K562 (cell line): ENCODE data around the gene CLEC6A. TPM values are rescaled to one million over a fixed set of nuclear protein-coding genes. Genes with fewer than 3 reads are reported as not detected.

Source experiments
- ATAC-seq: fragments of 200-7000 bp; cut with Tn5 transposase; 3 replicates; pipeline ENCODE4 v1.9.1; 2020; ENCODE audit warnings: moderate library complexity
- BruUV-seq: library from RNA; stranded (reverse); fragments of 400-500 nt; replicated peaks from 2 replicates; lab custom pipeline; 2021; lab: Mats Ljungman, UMichigan
- CTCF ChIA-PET: fragments of 300-600 bp; formaldehyde crosslinking; extraction: SDS; loops from one replicate; lab custom pipeline; 2021; ENCODE audit warnings: low intra/inter-chr PET ratio; lab: Yijun Ruan, JAX
- POLR2A ChIA-PET: fragments of 300-600, 350-650 bp; sonication (Branson Sonifier 250); formaldehyde crosslinking; extraction: SDS; loops from one replicate; lab custom pipeline; 2021; ENCODE audit warnings: antibody characterized with exemption, inconsistent platforms; lab: Yijun Ruan, JAX
- DNase-seq, 4 experiments: peaks; one replicate each; pipeline versions ENCODE4 v3.0.0 to v3.0.0-alpha.2; 2011 to 2018; ENCODE audit warnings: low spot score in 3 of 4, mixed read lengths in 3 of 4; ENCODE audit errors: extremely low read depth in 1 of 4
- FAIRE-seq: peaks from 2 replicates; lab custom pipeline; 2011; peaks lifted over from hg19 to GRCh38; lab: Jason Lieb, UNC
- H2AFZ ChIP-seq: 2 replicates; pipeline ENCODE4 v1.6.0; 2011; ENCODE audit warnings: low read depth, low read length, control low read depth, inconsistent platforms
- H3K27ac ChIP-seq: fragments of 200-600 bp; 3 replicates; pipeline ENCODE4 v1.8.0; 2011; ENCODE audit warnings: low read depth, mild to moderate bottlenecking, control low read depth, inconsistent platforms, low read length, moderate library complexity, mixed read lengths; ENCODE audit errors: extremely low read depth
- H3K27me3 ChIP-seq, 2 experiments: fragments of 300-600 bp in 1 of 2; 2 replicates in 1 of 2; 3 replicates in 1 of 2; pipeline versions ENCODE4 v1.6.0 to v1.8.0; 2011; ENCODE audit warnings: inconsistent platforms in 2 of 2, low read length in 2 of 2, mild to moderate bottlenecking in 1 of 2, mixed read lengths in 1 of 2, moderate library complexity in 1 of 2; ENCODE audit not compliant: control insufficient read depth in 2 of 2, insufficient read depth in 2 of 2
- H3K36me3 ChIP-seq: fragments of 300-600 bp; 3 replicates; pipeline ENCODE4 v1.8.0; 2011; ENCODE audit warnings: mild to moderate bottlenecking, low read length, inconsistent platforms; ENCODE audit not compliant: control insufficient read depth, insufficient read depth
- H3K4me1 ChIP-seq, 2 experiments: fragments of 200-600 bp in 1 of 2; replicated peaks in 1 of 2; 2 replicates in 1 of 2; 3 replicates in 1 of 2; pipeline versions ENCODE4 v1.5.1 to v1.8.0; 2011; ENCODE audit warnings: inconsistent platforms in 2 of 2, low read length in 2 of 2, mild to moderate bottlenecking in 1 of 2, mixed read lengths in 1 of 2, moderate library complexity in 1 of 2; ENCODE audit not compliant: control insufficient read depth in 2 of 2, insufficient read depth in 2 of 2
- H3K4me2 ChIP-seq: 2 replicates; pipeline ENCODE4 v1.6.1; 2011; ENCODE audit warnings: low read length, control low read depth, inconsistent platforms, mixed read lengths; ENCODE audit not compliant: insufficient read depth
- H3K4me3 ChIP-seq: fragments of 200-600 bp; sonication (generic), shearing (Covaris generic); 2 replicates; pipeline ENCODE4 v1.5.1; 2016; ENCODE audit warnings: control low read depth, inconsistent platforms
- H3K79me2 ChIP-seq: fragments of 200-600 bp; 3 replicates; pipeline ENCODE4 v1.8.0; 2011; ENCODE audit warnings: low read length, inconsistent platforms; ENCODE audit not compliant: control insufficient read depth, insufficient read depth
- H3K9ac ChIP-seq, 2 experiments: 2 replicates each; pipeline versions ENCODE4 v1.6.0 to v1.6.1; 2011; ENCODE audit warnings: low read depth in 2 of 2, low read length in 2 of 2, control low read depth in 1 of 2, inconsistent platforms in 1 of 2, mild to moderate bottlenecking in 1 of 2, mixed read lengths in 1 of 2; ENCODE audit not compliant: insufficient read depth in 1 of 2
- H3K9me1 ChIP-seq: one replicate; pipeline ENCODE4 v1.6.0; 2011; ENCODE audit warnings: inconsistent platforms, mild to moderate bottlenecking, low read length, moderate library complexity; ENCODE audit not compliant: control insufficient read depth, insufficient read depth
- H3K9me3 ChIP-seq: replicated peaks from 2 replicates; pipeline ENCODE4 v1.5.1; 2011; ENCODE audit warnings: low read depth, low read length, inconsistent platforms; ENCODE audit not compliant: control insufficient read depth, insufficient read depth
- H4K20me1 ChIP-seq: replicated peaks from 2 replicates; pipeline ENCODE4 v1.6.1; 2011; ENCODE audit warnings: low read length, inconsistent platforms, mixed read lengths; ENCODE audit not compliant: control insufficient read depth, insufficient read depth
- EGR1 ChIP-seq: fragments of 450-650 bp; conservative IDR thresholded peaks from 2 replicates; pipeline ENCODE4 v1.6.1; 2017; ENCODE audit warnings: mild to moderate bottlenecking
- HCFC1 ChIP-seq: IDR thresholded peaks from 2 replicates; pipeline ENCODE4 v1.6.1; 2012; ENCODE audit warnings: low read depth, low read length, improper control_type of control experiment
- KHSRP ChIP-seq: fragments of 450-650 bp; IDR thresholded peaks from 2 replicates; pipeline ENCODE4 v1.6.1; 2017
- NCOA1 ChIP-seq: fragments of 450-650 bp; IDR thresholded peaks from 2 replicates; pipeline ENCODE4 v1.6.1; 2016; ENCODE audit warnings: low read depth
- PHB2 ChIP-seq: fragments of 450-650 bp; IDR thresholded peaks from 2 replicates; pipeline ENCODE4 v1.6.1; 2017; ENCODE audit warnings: low read depth
- SMARCE1 ChIP-seq: fragments of 450-650 bp; IDR thresholded peaks from 2 replicates; pipeline ENCODE4 v1.7.1; 2016; ENCODE audit warnings: mild to moderate bottlenecking
- SOX6 ChIP-seq: fragments of 450-650 bp; IDR thresholded peaks from 2 replicates; pipeline ENCODE4 v1.6.1; 2014; ENCODE audit warnings: mild to moderate bottlenecking
- TAL1 ChIP-seq: fragments of 450-650 bp; IDR thresholded peaks from 2 replicates; pipeline ENCODE4 v1.6.1; 2016; ENCODE audit warnings: mild to moderate bottlenecking
- ZNF175 ChIP-seq: fragments of 200-800 bp; sonication (Bioruptor generic); IDR thresholded peaks from 2 replicates; pipeline ENCODE4 v1.6.1; 2016; ENCODE audit warnings: low read depth, mild to moderate bottlenecking, missing genetic modification characterization, missing compliant biosample characterization
- ZNF444 ChIP-seq: fragments of 250-450 bp; sonication (Bioruptor Pico); IDR thresholded peaks from 2 replicates; pipeline ENCODE4 v1.4.0; 2020; ENCODE audit warnings: mild to moderate bottlenecking, moderate library complexity
- ZNF507 ChIP-seq: conservative IDR thresholded peaks from 2 replicates; pipeline ENCODE4 v1.6.1; 2017; ENCODE audit warnings: missing genetic modification characterization, missing compliant biosample characterization
- ZNF584 ChIP-seq: fragments of 200-800 bp; sonication (Bioruptor generic); IDR thresholded peaks from 2 replicates; pipeline ENCODE4 v1.6.1; 2016; ENCODE audit warnings: low read depth, mild to moderate bottlenecking, missing genetic modification characterization, missing compliant biosample characterization
- WGBS: fragments of 100-300 bp; shearing (Covaris generic); methylation state at CpG from one replicate; pipeline ENCODE4 v1.1.6; 2016; ENCODE audit warnings: low coverage, mixed read lengths; ENCODE audit not compliant: insufficient coverage; ENCODE audit errors: missing lambda C conversion rate; 5-methylcytosine and 5-hydroxymethylcytosine counted together
- in situ Hi-C: fragments of 300-500 bp; cut with MboI; formaldehyde crosslinking; loops from 4 replicates; pipeline ENCODE4 v1.15.0; 2018; ENCODE audit warnings: inconsistent platforms, mixed read lengths
- intact Hi-C: fragments of 100-400 bp; cut with micrococcal nuclease; formaldehyde crosslinking; loops from 2 replicates; pipeline ENCODE4 v1.14.2; 2022
- polyA plus RNA-seq, 8 experiments: library from polyadenylated mRNA; depleted of rRNA in 4 of 8; stranded (reverse) in 5 of 8; unstranded in 3 of 8; fragments of >200 nt; fragmentation: Nextera tagmentation in 2 of 8; fragmentation: Illumina TruSeq in 1 of 8; extraction: Ambion mirVana in 2 of 8; extraction: Trizol in 1 of 8; gene quantifications; 2 replicates each; pipeline versions ENCODE4 v1.2.1 to v1.2.3, GENCODE V29; 2011 to 2014; ENCODE audit warnings: inconsistent platforms in 1 of 8, missing spikeins in 1 of 8
- total RNA-seq, 7 experiments: library from RNA; depleted of rRNA in 6 of 7; stranded (reverse); fragments of >200 nt in 6 of 7; fragmentation: Illumina TruSeq in 2 of 7; extraction: Trizol in 2 of 7; gene quantifications; 2 replicates each; pipeline versions ENCODE4 v1.2.1 to v1.2.3, GENCODE V29; 2011 to 2021; ENCODE audit warnings: low replicate concordance in 1 of 7

CLEC6A gene
- total and polyA plus RNA-seq, 9 of the 15 experiments (the other 6 are each of a cell fraction or from before 2014, with no cell fraction given), result not detected

- TF ChIP-seq PHB2 (no peak), ZNF507 (tag) (no peak), NCOA1 (no peak), HCFC1 (no peak), ZNF175 (no peak), EGR1 (no peak), KHSRP (no peak), SMARCE1 (no peak)
- TF ChIP-seq, all 486 proteins: peak for 0
- Histone ChIP-seq H4K20me1 (no peaks in the 10 kb centered on the region), H3K4me1 (peaks cover 0 to 2% of the 10 kb centered on the region in 2 experiments; a peak in 1 of 5 replicates), H3K27ac (no peak overlapping the region), H3K9me3 (no peaks in the 10 kb centered on the region), H3K36me3 (no peaks in the 10 kb centered on the region), H3K9me1 (no peaks in the 10 kb centered on the region), H3K4me2 (no peak overlapping the region), H3K27me3 (no peaks in the 10 kb centered on the region), H3K79me2 (no peaks in the 10 kb centered on the region), H3K9ac (no peak overlapping the region), H3K4me3 (no peak overlapping the region), H2AFZ (no peak overlapping the region)
- ATAC-seq (no peak), DNase-seq (no peak), FAIRE-seq (no peak)
- ChIA-PET CTCF (no interaction called here), POLR2A (no interaction called here)
- in situ Hi-C loops (loop anchor here (10.0 kb wide), 1 partner anchor 328 kb away; the partner anchor contains the start of gene CLEC4A), intact Hi-C loops (no loop called here)
- WGBS, result 0% methylated on average over 2 of the region's 4 CpGs
- BruUV-seq, result no TSS peak
These were observed 2.7 kb upstream of the CLEC6A start for GRCh38 chr12:8453021-8453513.

- Histone ChIP-seq H3K4me3 (no peak overlapping the region), H3K9ac (no peak overlapping the region), H3K9me3 (no peaks in the 10 kb centered on the region), H4K20me1 (no peaks in the 10 kb centered on the region), H3K4me2 (no peak overlapping the region), H2AFZ (no peak overlapping the region), H3K36me3 (no peaks in the 10 kb centered on the region), H3K27me3 (no peaks in the 10 kb centered on the region), H3K4me1 (peaks cover 0 to 2% of the 10 kb centered on the region in 2 experiments; a peak in 1 of 5 replicates), H3K79me2 (no peaks in the 10 kb centered on the region), H3K9me1 (no peaks in the 10 kb centered on the region), H3K27ac (no peak overlapping the region)
- TF ChIP-seq ZNF584 (CRISPR knock-in tag) (no peak), TAL1 (no peak), ZNF444 (no peak), SOX6 (no peak)
- no peak for FAIRE-seq
- no TSS peak for BruUV-seq
- intact Hi-C loops, result no loop called here
- in situ Hi-C loops, result loop anchor here (10.0 kb wide), 1 partner anchor 329 kb away; the partner anchor contains the start of gene CLEC4A
- POLR2A ChIA-PET, result no interaction called here
- ATAC-seq, result no peak
- CTCF ChIA-PET, result no interaction called here
- 0% methylated on average over 1 of the region's 1 CpG for WGBS
- DNase-seq, result no peak
These were observed 2.0 kb upstream of the CLEC6A start for GRCh38 chr12:8453796-8454195.
